H9 (cell line): ENCODE measurements around the gene COTL1. TPM values are rescaled to one million over a fixed set of nuclear protein-coding genes. Genes with fewer than 3 reads are reported as not detected.
A peak's percentile ranks its signal among the peaks of the same experiment; 100 is the strongest.

Experiments
- DNase-seq: peaks from one replicate; pipeline ENCODE4 v3.0.0-alpha.2; 2017
- H2AFZ ChIP-seq: one replicate; pipeline ENCODE4 v1.6.1; 2013; ENCODE audit warnings: mild to moderate bottlenecking, low read length, control low read depth, moderate library complexity
- H2AK5ac ChIP-seq: 2 replicates; pipeline ENCODE4 v1.6.1; 2013; ENCODE audit warnings: low read length, control low read depth, mixed read lengths; ENCODE audit not compliant: insufficient read length
- H2BK120ac ChIP-seq: one replicate; pipeline ENCODE4 v1.6.1; 2013; ENCODE audit warnings: low read depth, mild to moderate bottlenecking, low read length, control low read depth, inconsistent platforms; ENCODE audit not compliant: poor library complexity, severe bottlenecking
- H2BK12ac ChIP-seq: 2 replicates; pipeline ENCODE4 v1.6.1; 2013; ENCODE audit warnings: low read length, control low read depth, mixed read lengths, low read depth; ENCODE audit not compliant: insufficient read length
- H2BK15ac ChIP-seq: 2 replicates; pipeline ENCODE4 v1.6.1; 2013; ENCODE audit warnings: low read depth, low read length, control low read depth
- H2BK20ac ChIP-seq: one replicate; pipeline ENCODE4 v1.6.1; 2013; ENCODE audit warnings: low read depth, mild to moderate bottlenecking, low read length, control low read depth, inconsistent platforms; ENCODE audit not compliant: poor library complexity, severe bottlenecking
- H2BK5ac ChIP-seq: 2 replicates; pipeline ENCODE4 v1.6.1; 2013; ENCODE audit warnings: low read length, control low read depth, mixed read lengths; ENCODE audit not compliant: insufficient read length
- H3K14ac ChIP-seq: 2 replicates; pipeline ENCODE4 v1.6.1; 2013; ENCODE audit warnings: low read length, control low read depth; ENCODE audit not compliant: insufficient read depth
- H3K18ac ChIP-seq: 2 replicates; pipeline ENCODE4 v1.6.1; 2013; ENCODE audit warnings: low read depth, mild to moderate bottlenecking, mixed read lengths, low read length, control low read depth; ENCODE audit not compliant: insufficient read length
- H3K23ac ChIP-seq: 2 replicates; pipeline ENCODE4 v1.6.1; 2013; ENCODE audit warnings: low read length, control low read depth, mixed read lengths, low read depth; ENCODE audit not compliant: insufficient read length
- H3K23me2 ChIP-seq: 2 replicates; pipeline ENCODE4 v1.6.1; 2013; ENCODE audit warnings: low read depth, mild to moderate bottlenecking, mixed read lengths, low read length, control low read depth; ENCODE audit not compliant: insufficient read length, poor library complexity, severe bottlenecking
- H3K27ac ChIP-seq: 2 replicates; pipeline ENCODE4 v1.5.1; 2013; ENCODE audit warnings: low read length, control low read depth, mixed read lengths, low read depth; ENCODE audit not compliant: insufficient read length
- H3K27me3 ChIP-seq: 2 replicates; pipeline ENCODE4 v1.6.1; 2013; ENCODE audit warnings: low read length, control low read depth, inconsistent platforms; ENCODE audit not compliant: insufficient read depth
- H3K4ac ChIP-seq: 2 replicates; pipeline ENCODE4 v1.6.1; 2013; ENCODE audit warnings: low read depth, mild to moderate bottlenecking, control low read depth, inconsistent platforms, low read length, moderate library complexity
- H3K4me1 ChIP-seq: 2 replicates; pipeline ENCODE4 v1.6.1; 2013; ENCODE audit warnings: low read length, control low read depth, inconsistent platforms; ENCODE audit not compliant: insufficient read depth
- H3K4me2 ChIP-seq: 2 replicates; pipeline ENCODE4 v1.6.1; 2013; ENCODE audit warnings: low read length, control low read depth, mixed read lengths; ENCODE audit not compliant: insufficient read length, insufficient read depth
- H3K56ac ChIP-seq: 2 replicates; pipeline ENCODE4 v1.6.1; 2013; ENCODE audit warnings: low read depth, mild to moderate bottlenecking, mixed read lengths, low read length, control low read depth; ENCODE audit not compliant: insufficient read length
- H3K79me1 ChIP-seq: 2 replicates; pipeline ENCODE4 v1.6.1; 2013; ENCODE audit warnings: low read depth, mild to moderate bottlenecking, moderate library complexity, low read length, control low read depth, inconsistent platforms; ENCODE audit not compliant: insufficient read depth, poor library complexity, severe bottlenecking
- H3K79me2 ChIP-seq: 2 replicates; pipeline ENCODE4 v1.6.1; 2013; ENCODE audit warnings: low read length, control low read depth, inconsistent platforms; ENCODE audit not compliant: insufficient read depth
- H3K9ac ChIP-seq: 2 replicates; pipeline ENCODE4 v1.6.1; 2013; ENCODE audit warnings: low read length, control low read depth, mixed read lengths; ENCODE audit not compliant: insufficient read length; ENCODE audit errors: extremely low read depth
- H3K9me3 ChIP-seq: one replicate; pipeline ENCODE4 v1.6.1; 2013; ENCODE audit warnings: low read depth, low read length, inconsistent platforms; ENCODE audit not compliant: control insufficient read depth
- H3T11ph ChIP-seq: one replicate; pipeline ENCODE4 v1.6.1; 2013; ENCODE audit warnings: mild to moderate bottlenecking, low read length, control low read depth, inconsistent platforms
- H4K20me1 ChIP-seq: one replicate; pipeline ENCODE4 v1.6.1; 2013; ENCODE audit not compliant: control insufficient read depth, insufficient read length, insufficient read depth
- H4K5ac ChIP-seq: 2 replicates; pipeline ENCODE4 v1.6.1; 2013; ENCODE audit warnings: low read depth, mild to moderate bottlenecking, mixed read lengths, low read length, control low read depth; ENCODE audit not compliant: insufficient read length
- H4K8ac ChIP-seq: replicated peaks from 2 replicates; pipeline ENCODE4 v1.6.1; 2013; ENCODE audit warnings: low read length, control low read depth, mixed read lengths, low read depth; ENCODE audit not compliant: insufficient read length
- H4K91ac ChIP-seq: 2 replicates; pipeline ENCODE4 v1.6.1; 2013; ENCODE audit warnings: low read depth, mild to moderate bottlenecking, moderate library complexity, mixed read lengths, low read length, control low read depth; ENCODE audit not compliant: insufficient read length
- H3K27ac Mint-ChIP-seq, 3 experiments: 2 replicates in 2 of 3; 3 replicates in 1 of 3; pipeline ENCODE4 v1.8.0; 2020 to 2021; ENCODE audit warnings: mixed read lengths in 3 of 3, mild to moderate bottlenecking in 1 of 3, moderate library complexity in 1 of 3
- H3K27me3 Mint-ChIP-seq: 2 replicates; pipeline ENCODE4 v1.8.0; 2021; ENCODE audit warnings: low read depth, mild to moderate bottlenecking, moderate library complexity, mixed read lengths
- H3K36me3 Mint-ChIP-seq, 3 experiments: 2 replicates in 2 of 3; 3 replicates in 1 of 3; pipeline ENCODE4 v1.8.0; 2020 to 2021; ENCODE audit warnings: low read depth in 3 of 3, mixed read lengths in 3 of 3; ENCODE audit not compliant: insufficient read depth in 1 of 3
- H3K4me1 Mint-ChIP-seq, 2 experiments: 2 replicates each; pipeline ENCODE4 v1.8.0; 2020; ENCODE audit warnings: mixed read lengths in 2 of 2
- H3K4me3 Mint-ChIP-seq, 2 experiments: 2 replicates in 1 of 2; 3 replicates in 1 of 2; pipeline ENCODE4 v1.8.0; 2020 to 2021; ENCODE audit warnings: mild to moderate bottlenecking in 2 of 2, mixed read lengths in 2 of 2, moderate library complexity in 1 of 2
- H3K9me3 Mint-ChIP-seq, 2 experiments: 2 replicates in 1 of 2; 3 replicates in 1 of 2; pipeline ENCODE4 v1.8.0; 2020; ENCODE audit warnings: mild to moderate bottlenecking in 2 of 2, mixed read lengths in 2 of 2, moderate library complexity in 1 of 2
- CTCF ChIP-seq: fragments of 200-600 bp; sonication (generic); conservative IDR thresholded peaks from 3 replicates; pipeline ENCODE4 v1.8.0; 2021; ENCODE audit warnings: antibody characterized with exemption, mild to moderate bottlenecking
- WGBS: extraction: QIAGEN DNeasy Blood & Tissue Kit; methylation state at CpG from one replicate; pipeline ENCODE4 v1.1.7; 2013; ENCODE audit warnings: missing lambda C conversion rate, low lambda C conversion rate, mixed read lengths; ENCODE audit not compliant: insufficient read length; ENCODE audit errors: extremely low coverage; 5-methylcytosine and 5-hydroxymethylcytosine counted together
- total RNA-seq: library from RNA; stranded (reverse); gene quantifications from 2 replicates; pipeline ENCODE4 v1.2.1, GENCODE V29; 2021

The COTL1 gene
- total RNA-seq, 1 experiment from 2014 or later, result 81.4 TPM

GRCh38 chr16:84554627-84555328, 63.1 kb downstream of the COTL1 start:
- Histone ChIP-seq H2AFZ (no peak overlapping the region), H3K27ac (no peak overlapping the region), H2AK5ac (no peak overlapping the region), H3K14ac (no peak overlapping the region), H3K9ac (no peak overlapping the region), H2BK12ac (no peak overlapping the region), H2BK15ac (no peak overlapping the region), H3K27me3 (no peaks in the 10 kb centered on the region), H4K8ac (no peak overlapping the region), H3K79me2 (no peaks in the 10 kb centered on the region), H3K4me1 (peaks cover 4% of the 10 kb centered on the region), H3K79me1 (no peaks in the 10 kb centered on the region), H3K23me2 (no peaks in the 10 kb centered on the region), H4K5ac (no peak overlapping the region), H3K56ac (no peak overlapping the region), H3T11ph (no peak overlapping the region), H2BK20ac (no peak overlapping the region), H3K23ac (no peak overlapping the region), H3K4me2 (no peak overlapping the region), H2BK120ac (no peak overlapping the region), H3K9me3 (no peaks in the 10 kb centered on the region), H3K4ac (no peak overlapping the region; the same call in 1 of the 2 replicates), H4K91ac (no peak overlapping the region), H4K20me1 (no peaks in the 10 kb centered on the region), H3K18ac (peak overlapping the region; percentile 46), H2BK5ac (no peak overlapping the region)
- no peak for TF ChIP-seq CTCF
- Mint-ChIP-seq H3K4me3 (no peak overlapping the region), H3K4me1 (peaks cover 33 to 52% of the 10 kb centered on the region in 2 experiments), H3K27me3 (no peaks in the 10 kb centered on the region), H3K27ac (no peak overlapping the region), H3K36me3 (no peaks in the 10 kb centered on the region), H3K9me3 (no peaks in the 10 kb centered on the region; a peak in 1 of 5 replicates)
- DNase-seq, result no peak
- no CpG with 5 or more reads among the region's 11 CpGs for whole genome bisulfite sequencing
